NCI-H1930 (cell line): ENCODE measurements around the gene SOX5.

Experiments used
- DNase-seq, 2 experiments: peaks; one replicate each; lab custom pipeline; 2025; lab: John Stamatoyannopoulos, UW

Gene SOX5

DNA sequence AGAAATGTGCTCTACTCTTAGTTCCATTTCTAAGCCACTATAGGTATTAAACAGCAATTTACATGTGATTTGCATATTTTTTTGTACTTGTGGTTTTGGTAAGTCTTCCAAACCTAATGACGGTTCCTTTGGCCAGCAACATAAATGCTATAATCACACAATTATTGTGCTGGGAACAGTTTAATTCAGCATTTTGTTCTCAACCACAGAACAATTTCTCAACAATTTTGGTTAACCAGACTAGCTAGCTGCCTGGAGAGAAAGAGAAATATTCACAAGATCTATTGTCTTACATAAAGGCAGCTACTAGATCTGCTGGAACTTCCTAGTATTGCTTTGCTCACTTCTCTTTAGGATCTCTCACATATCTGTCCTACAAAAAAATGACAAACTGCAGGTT, 265.3 kb downstream of the SOX5 start:
- no peak for DNase-seq

DNA sequence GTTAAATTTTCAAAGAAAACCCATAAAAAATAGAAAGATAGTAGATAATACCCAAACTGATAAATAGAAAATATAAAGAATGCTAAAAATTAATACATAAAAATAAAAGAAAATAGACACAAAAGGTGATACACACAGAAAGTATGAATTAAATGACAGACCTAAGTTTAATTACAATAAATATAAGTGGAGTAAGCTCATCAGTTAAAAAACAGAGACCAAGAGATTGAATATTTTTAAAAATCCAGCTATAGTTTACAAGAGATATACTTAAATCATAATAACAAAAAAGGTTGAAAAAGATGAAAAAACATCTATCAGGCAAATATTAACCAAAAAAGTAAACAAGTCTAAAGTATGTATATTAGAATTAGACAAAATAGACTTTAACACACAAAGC, 268.2 kb downstream of the SOX5 start:
- no peak for DNase-seq

DNA sequence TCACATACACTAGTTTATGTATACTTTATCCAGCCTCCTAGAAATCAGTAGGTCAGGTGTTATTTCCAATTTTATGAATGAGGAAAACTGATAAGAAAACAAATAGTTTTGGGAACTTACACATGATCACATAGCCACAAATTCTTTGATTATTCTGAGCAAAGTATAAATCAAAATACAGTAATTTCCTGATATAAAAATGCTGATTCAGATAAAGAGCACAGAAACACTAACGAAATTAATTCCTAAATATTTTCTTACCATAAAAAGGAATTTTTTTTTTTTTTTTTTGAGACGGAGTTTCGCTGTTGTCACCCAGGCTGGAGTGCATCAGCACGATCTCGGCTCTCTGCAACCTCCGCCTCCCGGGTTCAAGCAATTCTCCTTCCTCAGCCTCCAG, 275.4 kb downstream of the SOX5 start:
- no peak for DNase-seq

DNA sequence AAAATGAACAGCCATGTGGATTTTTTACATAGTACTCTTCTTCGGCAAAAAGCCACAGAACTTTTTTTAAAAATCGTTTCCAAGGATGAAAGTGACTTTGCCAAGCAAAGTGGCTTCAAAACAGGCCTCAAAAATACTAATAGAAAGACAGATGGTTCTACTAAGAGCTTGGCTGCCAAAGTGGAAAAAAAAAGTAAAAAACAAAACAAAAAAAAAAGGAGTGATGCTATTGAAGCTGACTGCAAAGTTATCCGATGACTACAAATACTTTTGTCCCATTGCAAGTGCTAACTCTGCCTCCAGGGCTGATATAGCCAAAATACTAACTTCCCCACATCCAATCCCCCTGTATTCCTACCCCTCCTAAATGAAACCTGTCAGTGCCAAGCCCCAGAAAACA, 277.6 kb downstream of the SOX5 start:
- DNase-seq: no peak

DNA sequence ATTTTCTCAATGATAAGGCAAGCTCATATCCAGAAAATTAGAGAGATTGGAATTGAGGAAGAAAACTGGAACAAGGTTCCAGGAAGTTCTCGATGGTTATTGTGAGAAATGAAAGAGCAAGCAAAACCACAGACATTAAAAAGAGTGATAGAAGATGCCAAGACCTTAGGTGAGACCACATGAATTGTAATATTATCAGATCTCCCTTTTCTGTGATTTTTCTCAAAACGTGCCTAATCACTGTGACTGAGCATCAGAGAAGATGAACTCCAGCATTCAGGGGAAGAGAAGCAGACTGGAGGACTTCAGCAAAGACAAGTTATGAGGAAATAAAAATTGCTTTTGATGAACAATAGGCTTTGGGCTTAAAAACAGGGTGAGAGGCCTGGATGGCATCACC, 278.8 kb downstream of the SOX5 start:
- DNase-seq: no peak

DNA sequence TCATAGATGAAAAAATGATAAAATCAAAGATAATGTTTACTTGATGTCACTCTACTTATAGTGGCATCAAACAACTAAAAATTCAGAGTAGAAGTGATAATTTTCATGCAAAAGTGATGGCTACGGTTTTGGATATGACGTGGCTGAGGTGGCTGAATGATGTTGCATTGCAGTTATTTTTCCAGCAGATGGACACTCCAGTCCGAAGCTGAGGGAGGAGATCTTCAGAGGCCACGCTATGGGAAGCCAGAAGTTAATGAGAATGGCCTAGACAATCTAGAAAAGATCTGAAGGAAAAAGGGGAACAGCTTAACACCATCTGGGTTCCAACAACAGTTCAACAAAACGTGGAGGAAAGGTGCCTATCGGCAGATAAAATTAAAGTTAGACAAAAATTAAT, 279.8 kb downstream of the SOX5 start:
- no peak for DNase-seq

DNA sequence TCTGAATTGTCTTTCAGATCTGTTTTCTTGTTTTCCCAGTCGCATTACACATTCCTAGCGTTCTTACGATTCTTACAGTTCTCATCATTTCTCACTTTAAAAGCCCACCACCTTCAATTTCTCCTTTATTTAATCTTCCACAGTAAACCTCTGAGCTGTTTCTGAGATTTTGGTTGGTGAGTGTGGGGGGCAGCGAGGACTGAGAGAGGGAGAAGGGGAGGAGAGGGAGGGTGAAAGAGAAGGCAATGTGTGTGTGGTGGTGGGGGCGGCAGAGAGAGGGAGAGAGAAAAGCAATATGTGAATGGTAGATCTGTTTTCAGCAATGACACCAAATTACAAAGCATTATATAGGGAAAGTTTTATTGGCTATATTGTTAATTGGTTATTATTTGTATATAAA, 282.6 kb downstream of the SOX5 start:
- DNase-seq: no peak

DNA sequence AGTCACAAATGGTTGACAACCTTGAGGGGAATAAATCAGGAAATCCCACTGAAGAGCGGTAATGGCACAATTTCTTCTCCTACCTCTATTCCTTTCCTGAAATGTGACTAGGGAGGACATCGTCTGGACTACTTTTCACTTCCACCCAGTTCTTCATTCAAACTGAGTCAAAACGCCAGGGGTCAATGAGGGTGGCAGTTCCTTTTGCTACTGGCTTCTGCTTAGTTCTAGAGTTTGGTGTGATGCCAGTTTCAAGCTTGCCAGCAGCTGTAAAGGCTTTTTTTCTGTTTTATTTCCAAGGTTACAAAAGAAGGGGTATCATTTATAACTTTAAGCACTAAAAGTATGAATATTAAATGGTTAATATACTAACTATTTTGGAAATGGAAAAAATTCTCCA, 286.5 kb downstream of the SOX5 start:
- no peak for DNase-seq

DNA sequence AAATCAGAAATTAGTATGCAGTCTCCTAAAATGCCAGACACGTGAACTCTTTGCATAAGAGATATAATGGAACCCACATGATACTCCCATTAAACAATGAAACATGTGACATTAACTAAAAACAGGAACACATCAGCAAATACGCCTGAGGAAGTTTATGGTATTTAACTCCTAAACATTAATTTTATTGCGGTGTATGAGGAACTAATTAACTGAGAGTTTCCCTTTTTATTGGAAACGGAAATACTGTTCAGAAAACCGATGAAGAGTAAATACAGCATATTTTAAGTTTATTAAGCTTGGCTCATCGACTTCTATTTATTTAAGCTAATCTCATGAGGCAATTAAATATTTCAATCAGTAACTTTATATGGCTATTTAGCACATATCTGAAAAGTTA, 290.3 kb downstream of the SOX5 start:
- no peak for DNase-seq

DNA sequence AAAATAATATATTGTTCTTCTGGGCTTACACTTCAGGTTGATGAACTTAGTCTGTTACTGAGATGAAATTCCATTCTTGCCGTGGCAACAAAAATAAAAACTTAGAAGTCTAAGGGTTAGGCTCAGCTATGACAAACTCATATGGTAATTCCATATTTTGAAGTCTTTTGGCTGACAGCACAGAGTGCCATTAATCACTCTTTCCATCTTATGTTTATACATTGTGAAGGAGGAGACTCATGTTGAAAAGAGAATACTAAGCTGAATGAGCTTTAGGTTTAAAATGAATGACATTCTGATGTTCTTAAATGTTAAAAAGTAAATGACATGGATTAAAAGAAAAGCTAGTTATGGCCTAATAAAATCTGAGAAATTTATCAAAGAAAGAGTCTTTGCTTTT, 291.9 kb downstream of the SOX5 start:
- DNase-seq: no peak

DNA sequence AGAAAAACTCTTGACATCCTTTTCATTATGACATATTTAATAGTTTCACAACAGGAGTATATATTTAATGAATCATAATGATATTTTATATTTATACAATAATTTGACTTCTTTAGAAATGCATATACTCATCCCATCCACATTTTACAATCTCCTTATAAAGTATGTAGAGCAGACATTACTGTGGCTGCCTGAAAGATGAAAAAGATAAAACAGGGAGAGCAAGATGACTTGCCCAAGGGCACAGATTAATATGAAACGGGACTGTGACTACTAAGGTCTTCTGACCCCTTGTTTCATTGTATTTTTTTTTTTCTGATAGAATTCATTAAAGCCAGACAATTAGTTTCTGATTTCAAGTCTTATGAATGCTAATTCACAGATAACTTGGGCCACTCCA, 293.6 kb downstream of the SOX5 start:
- no peak for DNase-seq

DNA sequence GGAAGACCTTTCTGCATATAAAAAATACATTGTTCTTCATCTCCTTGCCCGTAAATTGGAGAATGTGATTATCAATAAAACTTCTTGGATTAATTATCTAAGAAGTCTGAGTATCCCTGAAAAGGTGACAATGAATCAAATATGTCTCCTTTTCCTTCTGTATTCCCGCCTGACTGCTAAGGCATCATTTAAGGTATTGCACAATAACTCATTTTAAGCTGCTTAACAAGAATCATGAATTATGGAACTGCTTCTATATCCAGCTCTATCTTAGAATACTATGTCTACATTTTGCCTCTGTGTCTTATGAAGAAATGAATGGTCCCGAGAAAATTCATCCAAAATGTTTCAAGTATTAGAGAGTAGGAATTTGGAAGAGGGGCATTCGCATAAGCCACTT, 294.4 kb downstream of the SOX5 start:
- DNase-seq: no peak

DNA sequence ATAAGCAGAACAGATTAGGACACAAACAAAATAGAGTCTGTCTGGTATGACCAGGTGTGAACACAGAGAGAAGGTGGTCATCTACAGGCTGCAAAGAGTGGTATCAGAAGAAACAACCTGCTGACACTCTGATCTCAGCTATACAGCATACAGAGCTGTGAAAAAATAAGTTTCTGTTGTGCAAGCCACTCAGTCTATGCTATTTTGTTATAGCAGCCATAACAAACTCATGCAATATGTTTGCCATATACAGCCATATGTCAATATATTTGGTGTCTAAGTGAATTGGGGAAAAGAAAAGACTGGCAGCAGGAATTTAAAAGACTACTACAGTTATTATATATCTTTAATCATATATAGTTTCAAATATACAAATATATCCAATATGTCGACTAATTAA, 300.9 kb downstream of the SOX5 start:
- DNase-seq: no peak

DNA sequence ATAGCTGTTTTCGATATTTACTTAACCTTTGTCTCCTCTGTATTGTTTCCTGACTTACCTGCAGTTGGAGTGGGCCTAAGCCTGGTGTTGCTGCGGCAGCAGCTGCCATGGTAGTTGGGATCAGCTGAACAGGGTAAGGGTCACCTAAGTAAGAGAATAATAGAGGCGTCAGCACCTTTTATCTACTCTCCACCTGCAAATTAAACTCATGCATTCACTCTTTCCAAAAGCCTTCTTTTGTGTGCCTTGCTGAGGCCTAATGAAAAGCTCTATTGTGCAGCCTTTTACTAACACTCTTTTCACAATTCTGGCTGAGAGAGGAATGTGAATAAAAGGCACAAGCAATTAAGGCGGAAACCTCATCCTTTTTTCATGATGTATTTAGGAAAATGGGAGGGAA, 308.7 kb downstream of the SOX5 start:
- peak; percentile 93 to 98 for DNase-seq

DNA sequence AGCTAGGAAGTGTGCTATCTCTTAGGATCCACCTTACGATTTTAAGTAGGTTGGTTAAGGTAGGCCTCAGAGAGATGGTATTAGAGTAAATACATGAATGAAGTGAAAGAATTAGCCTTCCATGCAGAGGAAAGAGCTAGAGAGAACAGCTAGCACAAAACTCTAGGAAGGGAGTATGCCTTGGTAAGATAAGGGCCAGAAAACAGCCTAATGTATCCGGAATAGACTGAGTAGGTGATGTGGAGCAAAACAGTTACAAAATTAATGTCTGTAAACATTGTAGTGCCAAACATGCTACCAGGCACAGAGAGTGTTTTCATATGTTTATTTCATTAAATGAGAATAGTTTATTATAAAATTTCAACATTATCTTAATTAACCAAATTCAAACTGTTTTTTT, 315.1 kb downstream of the SOX5 start:
- no peak for DNase-seq

DNA sequence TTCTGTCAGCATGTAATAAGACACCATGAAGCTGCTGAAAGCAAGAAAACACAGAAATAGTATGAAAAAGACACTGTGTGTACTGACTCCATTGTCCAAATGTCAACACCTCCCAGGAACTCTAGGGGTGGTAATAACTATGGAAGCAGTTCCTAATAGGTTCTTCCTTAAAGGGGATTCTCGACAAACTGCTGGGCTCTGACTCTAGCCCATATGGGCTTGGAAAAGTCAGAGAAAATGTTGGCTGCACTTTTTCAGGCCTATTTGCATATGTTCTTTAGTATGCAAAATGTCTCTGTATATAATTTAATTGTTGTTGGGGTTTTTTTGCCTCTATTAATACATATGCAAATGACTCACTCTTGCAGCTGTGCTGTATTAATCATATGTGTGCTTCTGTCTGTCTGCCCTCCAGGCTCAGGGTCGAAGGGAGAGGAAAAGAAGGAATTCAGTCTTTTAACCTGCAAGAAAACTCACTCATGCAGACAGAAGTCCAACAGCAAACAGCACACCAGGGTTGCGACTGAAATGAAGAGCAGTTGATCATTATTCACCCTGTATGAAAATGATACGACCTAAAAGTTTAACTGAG, 317.6 kb downstream of the SOX5 start:
- DNase-seq: no peak

DNA sequence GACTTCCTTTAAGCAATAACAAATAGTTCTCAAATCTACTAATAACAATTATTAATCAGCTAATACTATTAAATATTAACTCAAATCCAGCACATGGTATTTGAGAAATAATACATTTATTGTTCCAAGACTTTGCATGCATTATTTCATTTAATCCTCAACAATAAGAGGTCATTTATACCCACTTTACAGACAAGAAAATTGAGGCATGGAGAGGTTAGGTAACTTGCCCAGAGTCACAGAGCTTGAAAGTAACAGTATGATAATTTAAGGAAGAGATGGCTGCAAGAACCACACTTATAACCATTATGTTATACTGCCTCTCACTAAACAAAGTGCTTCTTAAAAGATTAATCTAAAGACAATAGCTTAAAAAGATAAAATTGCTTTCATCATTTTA, 318.9 kb downstream of the SOX5 start:
- no peak for DNase-seq

DNA sequence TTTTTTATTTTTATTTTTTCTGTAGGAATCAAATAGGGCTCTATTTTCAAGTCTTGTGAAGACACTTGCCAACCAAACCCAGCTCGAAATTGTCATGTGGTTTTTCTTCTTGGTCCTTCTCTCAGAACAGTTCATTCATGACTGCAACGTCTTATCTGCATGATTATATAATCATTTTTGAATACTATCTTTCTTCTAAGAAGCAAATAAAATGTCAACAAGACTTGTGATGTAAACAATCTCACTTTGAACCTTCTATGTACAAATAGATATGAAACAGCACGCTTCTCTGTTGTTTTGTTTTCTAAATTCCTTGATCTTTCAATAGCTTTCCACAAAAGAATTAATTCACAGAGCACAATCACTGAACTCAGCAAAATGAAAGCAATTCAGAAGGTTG, 320.7 kb downstream of the SOX5 start:
- no peak for DNase-seq

DNA sequence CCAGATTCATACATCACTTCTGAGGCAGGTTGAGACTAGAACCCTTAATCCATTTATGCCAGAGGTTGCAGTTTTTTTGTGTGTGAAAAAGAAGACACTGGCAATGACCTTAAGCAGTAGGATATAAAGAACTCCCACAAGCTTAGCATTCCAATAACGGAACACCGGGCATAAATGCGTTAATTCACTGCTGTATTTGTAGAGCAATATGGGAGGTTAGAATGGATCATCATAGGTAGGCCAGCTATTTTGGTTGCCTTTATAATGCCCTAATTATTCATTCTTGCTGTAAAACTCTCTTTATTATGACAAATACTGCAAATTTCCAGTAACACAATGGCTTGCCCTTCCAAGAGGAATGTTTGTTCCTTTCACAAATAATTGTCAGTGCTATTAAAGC, 322.7 kb downstream of the SOX5 start:
- DNase-seq: no peak

DNA sequence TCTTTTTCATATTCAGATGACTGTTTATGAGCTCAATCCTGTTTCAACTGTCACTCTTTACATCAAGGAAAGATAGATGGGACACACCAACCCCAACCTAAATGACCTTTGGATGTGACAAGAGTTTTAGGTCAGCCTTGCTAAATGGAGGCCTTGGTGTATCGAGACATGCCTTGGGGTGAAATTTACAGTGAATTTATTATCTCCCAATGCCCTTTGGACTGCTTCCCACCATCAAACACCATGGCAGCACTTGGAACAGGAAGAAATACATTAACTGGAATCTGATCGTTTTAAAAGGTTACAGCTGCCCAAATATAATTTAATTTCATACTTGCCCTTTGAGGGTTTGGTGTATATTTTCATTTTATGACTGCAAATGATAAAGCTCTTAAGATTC, 327.6 kb downstream of the SOX5 start:
- DNase-seq: no peak

DNA sequence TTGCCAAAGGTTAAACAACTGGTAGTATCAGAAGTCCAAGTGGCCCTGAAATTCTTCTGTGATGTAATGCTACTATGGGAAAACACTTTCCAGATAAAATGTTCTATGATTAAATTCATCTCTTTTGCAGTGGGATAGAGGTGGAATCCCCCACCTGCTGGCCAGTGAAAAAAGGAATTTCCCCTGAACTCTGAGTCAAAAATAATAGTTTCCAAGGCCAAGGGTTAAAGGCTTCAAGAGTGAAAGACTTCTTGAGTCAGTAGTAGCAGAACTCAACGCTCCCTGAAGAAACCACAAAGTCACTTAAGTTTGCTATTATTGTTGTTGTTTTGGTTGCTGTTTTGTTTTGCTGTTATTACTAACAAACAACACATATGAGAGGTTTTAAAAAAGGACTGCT, 330.8 kb downstream of the SOX5 start:
- DNase-seq: no peak

DNA sequence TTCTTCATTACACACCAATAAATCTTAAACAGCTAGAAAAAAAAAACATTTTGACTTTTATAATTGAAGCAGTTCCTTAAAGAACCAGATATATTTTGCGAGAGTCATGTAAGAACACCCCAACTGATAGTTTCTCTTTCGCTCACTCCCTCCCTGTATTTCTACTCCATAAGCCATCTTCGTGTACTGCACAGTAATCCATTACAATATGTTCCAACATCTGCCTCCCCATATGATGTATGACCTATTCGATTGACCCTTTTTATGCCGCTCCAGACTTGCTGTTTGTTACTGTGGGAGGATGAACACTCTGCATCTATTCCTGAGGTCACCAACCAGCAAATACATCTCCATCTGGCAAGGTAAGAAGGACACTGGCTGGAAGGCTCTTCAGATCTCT, 331.7 kb downstream of the SOX5 start:
- DNase-seq: no peak

DNA sequence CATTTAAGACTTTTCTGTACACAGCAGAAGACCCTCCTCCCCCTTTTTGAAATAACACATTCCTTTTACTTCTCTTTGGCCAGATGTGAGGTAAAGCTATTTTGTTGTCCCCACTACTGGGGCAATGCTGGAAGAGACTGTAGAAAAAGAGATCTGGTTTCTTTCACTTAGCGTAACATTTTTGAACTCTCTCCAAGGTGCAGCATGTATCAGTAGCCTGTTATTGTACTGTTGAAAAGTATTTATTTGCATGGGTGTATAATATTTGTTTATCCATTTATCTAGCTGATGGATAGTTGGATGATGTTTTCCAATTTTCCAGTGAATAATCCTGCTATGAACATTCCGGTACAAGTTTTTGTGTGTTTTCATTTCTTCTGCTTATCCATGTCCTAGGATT, 335.2 kb downstream of the SOX5 start:
- DNase-seq: no peak

DNA sequence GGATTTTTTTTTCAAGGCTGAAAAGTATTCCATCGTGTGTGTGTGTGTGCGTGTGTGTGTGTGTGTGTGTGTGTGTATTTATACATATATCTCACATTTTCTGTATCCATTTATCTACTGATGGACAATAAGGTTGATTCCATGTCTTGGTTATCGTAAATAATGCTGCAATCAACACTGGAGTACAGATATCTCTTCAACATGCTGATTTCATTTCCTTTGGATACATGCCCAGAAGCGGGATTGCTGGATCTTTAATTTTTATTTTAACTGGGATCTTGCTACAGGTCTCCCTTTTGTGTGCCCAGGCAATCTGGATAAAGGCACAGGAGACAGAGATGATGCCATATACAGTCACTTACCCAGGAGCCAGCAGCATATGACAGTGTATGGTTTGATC, 338.1 kb downstream of the SOX5 start:
- no peak for DNase-seq

DNA sequence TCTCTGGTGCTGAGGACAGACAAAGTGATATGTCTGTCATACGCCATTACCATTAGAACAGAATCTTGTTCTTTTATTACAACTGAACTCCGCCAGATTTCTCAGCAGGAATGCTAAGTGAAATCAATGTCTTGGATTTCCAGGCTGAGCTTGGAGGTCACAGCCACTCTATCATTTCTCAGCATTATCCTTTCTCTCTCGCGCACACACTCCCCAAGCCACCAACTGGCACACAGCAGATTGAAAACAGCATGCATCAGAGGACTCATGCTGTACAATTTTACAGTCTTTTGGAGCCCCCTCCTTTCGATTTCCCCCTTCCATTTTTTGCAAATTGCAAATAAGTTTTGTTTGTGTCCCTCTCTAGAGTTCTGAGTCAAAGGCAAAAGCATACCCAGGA, 348.6 kb downstream of the SOX5 start:
- DNase-seq: no peak
